Measurements from ENCODE around the gene CHRNA9.

Gene CHRNA9

DNA sequence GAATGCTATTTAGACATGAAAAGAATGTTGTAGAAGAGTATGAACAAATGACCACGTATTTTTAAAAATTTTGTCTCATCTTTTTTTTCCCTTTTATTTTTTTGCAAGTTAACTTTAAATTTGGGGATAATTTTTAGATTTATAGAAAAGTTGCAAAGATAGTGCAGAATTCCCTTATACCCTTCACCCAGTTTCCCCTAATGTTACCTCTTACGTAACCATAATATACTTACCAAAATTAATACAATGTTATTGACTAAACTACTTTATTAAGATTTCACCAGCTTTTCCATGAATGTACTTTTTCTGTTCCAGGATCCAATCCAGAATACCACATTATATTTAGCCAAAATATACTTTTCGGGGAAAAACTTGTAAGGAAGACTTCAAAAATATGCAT, 12.3 kb downstream of the CHRNA9 start:
- DNase-seq, result no peak

DNA sequence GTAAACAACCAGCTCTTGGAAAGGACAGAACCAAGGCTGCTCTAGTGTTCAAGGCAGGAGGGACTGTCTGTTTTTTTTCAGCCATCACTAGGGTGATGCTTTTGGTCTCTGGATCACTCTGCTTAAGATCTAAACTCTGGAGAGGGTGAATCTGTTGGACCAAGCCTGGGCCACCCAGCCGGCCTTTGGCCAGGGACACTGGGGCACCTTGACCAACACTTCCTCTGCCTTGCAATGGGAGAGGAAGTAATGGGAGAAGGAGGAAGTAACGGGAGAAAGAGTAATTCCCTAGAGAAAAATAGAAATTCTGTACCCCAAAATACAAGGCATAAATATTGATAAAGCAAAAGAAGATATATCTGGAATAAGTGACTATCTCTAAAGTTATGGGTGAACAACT, 12.9 kb downstream of the CHRNA9 start:
- no peak for DNase-seq

DNA sequence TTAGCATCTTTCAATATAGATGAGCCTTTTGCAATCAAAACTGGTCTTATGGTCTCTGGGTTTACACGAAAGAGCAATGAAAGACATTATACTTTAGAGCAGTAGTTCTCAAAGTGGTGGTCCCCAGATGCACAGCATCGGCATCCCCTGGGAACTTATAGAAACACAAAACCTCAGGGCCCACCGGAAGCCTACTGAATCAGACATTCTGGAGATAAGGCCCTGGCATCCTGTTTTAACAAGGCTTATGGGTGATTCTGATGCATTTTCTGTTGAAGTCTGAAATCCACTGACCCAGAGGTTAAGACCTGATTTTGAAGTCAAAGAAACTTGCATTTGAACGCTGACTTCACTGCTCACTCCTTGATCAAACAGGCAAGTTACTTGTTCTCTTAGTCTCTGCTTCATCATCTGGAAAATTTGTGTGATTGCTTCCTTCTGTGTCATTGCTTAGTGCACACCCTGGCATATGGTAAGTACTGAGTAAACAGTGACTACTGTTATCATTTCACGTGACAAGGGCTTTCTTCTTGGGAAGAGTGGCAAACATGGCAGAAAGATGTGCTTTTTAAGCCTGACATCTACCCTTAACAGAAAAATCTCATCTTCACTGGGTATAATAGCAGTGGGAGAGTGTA, 14.5 kb downstream of the CHRNA9 start:
- DNase-seq, result no peak

DNA sequence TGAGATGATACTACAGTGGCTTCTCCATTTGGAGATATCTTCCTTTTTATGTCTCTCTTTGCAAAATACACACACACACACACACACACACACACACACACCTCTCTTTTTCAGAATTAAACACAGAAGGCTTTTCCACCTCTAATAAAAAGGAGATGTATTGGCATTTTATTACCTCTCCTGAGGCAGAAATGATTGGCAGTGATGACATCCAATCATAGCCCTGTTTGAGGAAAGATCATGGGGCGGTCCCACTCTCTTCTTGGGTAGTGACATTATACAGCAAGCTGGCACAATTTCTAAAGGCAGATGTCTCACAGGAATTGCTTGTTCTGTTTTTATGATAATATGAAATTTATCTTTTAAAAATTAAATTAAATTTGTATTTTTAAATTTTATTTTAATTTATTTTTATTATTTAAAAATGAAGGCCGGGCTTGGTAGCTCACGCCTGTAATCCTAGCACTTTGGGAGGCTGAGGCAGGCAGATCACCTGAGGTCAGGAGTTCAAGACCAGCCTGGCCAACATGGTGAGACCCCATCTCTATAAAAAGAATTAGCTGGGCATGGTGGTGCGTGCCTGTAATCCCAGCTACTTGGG, 15.6 kb downstream of the CHRNA9 start:
- no peak for DNase-seq

DNA sequence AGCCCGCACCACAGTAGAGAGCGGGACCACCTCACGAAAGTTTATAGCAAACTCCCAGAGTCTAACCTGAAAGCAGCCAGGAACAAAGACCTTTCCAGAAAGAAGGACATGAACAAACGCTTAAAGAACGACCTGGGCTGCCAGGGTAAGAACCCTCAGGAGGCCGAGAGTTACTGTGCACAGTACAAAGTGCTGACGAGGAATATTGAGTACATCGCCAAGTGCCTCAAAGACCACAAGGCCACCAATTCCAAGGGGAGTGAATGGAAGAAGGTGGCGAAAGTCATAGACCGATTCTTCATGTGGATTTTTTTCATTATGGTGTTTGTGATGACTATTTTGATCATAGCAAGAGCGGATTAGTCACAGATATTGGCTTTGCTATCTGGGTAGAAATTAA, 19.0 kb downstream of the CHRNA9 start:
- no peak for DNase-seq

DNA sequence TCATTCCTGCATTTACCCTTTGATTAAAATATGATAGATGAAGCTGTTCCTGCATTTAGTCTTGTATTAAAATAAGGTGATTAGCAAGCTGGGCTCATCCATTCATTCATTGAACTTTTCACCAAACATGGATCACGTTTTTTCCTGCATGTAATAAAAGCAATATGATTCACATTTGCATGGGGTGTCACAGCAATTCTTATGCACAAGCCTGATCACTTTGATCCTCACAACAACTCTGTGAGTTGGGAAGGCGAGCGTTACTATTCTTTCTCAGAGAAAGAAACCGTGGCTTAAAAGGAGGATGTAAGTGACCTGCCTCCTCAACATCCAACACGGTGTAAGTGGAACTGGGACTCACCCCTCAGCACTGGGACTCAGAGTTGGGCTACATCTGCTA, 20.0 kb downstream of the CHRNA9 start:
- DNase-seq, result no peak

DNA sequence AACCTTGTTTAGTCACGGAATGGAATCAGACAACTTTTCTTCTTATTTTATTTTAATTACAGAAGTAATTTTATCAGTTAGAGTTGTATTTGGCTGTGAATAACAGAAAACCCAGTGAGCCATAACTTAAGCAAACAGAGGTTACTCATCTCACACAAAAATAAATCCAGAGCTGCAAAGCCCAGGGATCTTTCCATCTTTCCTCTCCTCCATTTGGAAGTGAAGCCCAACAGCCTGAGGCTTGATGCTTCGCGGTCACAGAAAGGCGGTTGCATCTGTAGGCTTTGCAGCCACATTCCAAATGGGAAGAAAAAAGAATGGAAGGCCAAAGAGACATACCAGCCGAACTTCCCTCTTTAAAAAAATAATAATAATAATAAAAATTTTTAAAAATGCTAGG, 22.6 kb downstream of the CHRNA9 start:
- no peak for DNase-seq

DNA sequence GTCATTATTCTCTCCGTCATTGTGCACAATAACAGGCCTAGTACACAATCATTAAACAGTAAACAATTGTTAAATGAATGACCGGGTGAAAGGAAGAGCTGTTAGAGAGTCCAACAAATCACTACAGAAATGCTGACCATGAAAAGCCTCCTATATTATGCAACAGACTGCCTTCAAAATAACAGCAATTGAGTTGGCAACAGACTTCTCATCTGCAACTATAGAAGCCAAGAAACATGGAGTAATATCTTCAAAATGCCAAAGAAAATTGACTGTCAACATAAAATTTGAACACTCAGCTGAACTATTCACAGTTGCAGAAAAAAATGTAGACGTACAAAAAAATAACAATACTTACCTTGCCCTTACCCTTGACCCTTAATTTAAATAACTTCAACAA, 26.2 kb downstream of the CHRNA9 start:
- DNase-seq, result no peak

DNA sequence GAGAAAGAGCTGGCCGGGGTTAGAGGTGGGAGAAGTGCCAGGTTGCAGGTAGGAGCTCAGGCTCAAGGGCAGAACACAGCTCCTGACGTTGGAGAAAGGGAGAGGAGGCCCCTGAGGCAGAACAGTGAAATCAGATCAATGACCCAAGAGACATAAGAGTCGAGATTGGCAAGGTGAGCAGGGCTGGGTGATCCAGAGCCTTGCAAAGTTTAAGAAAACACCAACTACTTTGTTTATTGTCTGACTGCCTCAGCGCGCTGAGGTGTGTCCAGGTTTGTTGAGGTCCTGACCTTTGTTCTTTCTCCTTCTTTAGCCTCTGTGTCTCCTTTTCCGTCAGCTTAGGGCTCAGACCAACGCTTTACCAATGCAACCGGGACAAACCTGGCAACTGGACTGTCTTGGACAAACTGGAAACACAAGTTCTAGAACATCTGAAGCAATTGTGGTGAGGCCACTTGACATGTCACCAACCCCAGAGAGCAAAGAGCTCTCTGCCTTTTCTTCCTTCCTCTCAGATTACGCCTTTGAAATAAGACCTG, 28.3 kb downstream of the CHRNA9 start:
- no peak for DNase-seq

DNA sequence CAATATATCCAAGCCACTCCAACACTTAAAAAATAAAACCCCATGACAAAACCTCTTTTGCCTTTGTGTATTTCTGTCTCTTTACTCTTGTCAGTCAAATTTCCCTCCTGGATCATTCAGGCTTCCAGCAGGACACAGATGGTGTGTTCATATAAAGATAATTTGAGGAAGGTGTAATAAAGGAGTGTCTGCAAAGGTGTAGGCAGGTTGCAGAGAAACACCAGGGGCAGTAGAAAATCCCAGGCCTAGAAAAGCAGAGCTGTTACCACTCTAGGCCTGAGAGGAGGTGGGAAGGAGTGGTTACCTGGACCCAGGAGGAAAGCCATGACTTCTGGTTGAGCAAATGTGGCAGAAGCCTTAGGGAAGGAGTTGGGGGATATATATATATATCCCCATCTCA, 28.8 kb downstream of the CHRNA9 start:
- no peak for DNase-seq

DNA sequence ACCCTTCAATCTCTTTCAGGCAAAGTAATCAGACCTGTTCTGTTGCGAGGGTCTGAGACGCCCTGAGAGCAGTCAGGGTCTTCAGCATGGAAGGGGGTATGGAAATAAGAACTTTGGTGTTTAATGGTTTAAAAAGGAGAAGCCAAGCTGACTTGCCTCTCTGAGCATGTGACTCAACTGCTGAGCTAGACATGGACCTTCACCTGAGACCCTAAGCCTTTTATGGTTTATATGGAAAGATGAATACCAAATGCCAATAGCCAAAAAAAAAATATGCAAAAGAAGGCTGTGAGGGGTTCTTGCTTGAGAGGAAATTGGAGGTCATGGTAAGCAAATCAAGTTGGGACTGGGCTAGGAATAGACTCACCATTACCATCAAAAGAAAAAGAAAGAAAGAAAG, 30.6 kb downstream of the CHRNA9 start:
- no peak for DNase-seq

DNA sequence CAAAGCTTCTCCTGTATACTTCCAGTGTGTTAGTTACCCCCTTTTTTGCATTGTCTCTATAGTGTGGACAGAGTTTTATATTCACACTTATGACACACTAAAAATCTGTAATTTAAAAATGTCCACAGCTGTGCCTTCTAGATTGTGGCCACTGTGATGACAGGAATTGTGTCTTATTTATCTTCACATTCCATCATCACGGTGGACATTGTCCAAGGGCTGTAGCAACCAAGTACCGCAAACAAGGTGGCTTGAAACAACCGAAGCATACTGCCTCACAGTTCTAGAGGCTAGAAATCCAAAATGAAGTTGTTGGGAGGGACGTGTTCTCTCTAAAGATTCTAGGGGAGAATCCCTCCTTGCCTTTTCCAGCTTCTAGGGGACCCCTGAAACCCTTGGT, 32.3 kb downstream of the CHRNA9 start:
- DNase-seq, result no peak

DNA sequence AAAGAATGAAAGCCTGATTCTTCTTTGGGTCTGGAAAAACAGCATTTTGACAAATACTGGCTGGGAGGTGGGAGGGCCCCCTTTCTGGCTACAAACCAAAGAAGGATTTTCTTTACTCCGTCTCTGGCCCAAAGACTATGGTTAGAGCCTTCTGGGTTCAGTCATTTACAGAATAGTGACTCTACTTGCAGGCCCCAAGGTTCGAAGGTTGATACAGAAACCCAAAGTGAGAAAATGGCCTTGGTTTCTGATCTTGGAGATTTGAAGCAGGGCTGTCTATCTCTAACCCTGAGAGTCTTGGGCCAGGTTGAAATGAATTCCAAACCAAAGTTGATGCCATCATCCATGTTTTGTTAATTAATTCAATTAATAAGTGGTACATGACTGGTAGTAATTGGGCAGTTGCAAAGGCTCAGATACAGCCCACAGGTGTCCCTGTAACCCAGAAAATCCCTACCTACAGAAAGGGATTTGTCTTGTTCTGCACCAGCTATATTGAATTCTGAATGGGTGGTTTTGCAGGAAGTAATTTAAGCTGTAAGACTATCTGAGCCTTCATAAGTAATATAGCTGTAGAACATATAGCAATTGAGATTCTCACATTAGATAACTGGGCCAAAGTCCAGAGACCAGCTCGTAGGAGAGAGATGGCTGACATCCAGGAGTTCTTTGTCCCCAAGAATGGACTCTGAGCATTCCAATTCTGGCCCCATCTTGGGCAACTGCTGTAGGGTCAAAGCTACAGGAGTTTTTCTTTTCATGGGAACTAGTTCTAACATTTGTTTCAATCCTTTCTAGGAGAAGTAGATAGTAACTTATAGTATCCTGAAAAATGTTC, 34.5 kb downstream of the CHRNA9 start:
- DNase-seq, result no peak

DNA sequence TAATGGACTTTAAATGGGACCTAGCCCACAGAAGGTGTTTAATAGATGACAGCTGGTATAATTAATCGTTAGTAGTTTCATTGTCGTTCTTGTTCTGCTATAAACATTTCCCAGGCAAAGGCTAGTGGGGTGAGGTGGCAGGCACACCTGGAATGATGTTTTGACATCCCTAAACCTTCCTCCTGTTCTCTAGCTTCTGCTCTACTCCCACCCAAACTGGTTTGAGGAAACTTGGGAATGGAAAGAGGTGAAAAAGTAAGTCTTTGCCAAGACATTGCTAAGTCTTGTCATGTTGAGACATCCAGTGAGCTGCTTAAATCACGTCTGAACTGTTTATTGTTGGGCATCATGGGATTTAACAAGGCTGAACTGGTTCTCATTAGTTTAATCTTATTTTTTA, 37.5 kb downstream of the CHRNA9 start:
- no peak for DNase-seq

DNA sequence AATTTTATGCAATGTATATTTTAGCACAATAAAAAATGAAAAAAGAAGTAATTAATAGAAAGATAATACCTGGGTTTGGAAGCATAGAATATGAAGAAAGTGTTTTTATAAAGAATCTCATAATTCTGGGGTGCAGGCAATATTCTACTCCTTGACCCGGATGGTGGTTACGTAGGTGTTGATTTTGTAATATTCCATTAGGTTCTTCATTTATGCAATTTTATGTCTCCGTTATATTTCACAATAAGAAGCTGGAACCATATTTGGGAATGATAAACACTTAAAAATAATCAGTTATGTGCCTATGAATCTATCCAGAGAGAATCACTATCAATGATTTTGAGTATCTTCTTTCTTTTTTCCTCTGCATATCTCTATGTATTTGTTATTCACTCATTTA, 38.5 kb downstream of the CHRNA9 start:
- no peak for DNase-seq

DNA sequence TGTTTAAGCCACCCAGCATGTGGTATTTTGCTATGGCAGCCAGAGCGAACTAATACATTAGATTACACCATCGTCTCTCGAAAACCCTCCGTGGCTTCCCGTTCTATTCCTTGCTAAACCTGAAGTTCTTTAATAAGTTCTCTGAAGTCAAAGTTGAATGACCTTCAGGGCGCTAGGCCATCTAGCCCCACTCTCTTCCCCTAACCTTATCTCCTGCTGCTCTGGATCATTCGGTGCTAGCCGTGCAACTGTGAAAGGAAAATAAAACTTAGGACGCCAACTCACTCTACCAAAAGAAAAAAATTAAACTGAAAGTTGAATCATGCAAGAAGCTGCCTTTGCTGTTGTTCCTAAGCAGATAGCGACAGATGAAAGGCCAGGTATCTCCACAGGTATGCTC, 40.0 kb downstream of the CHRNA9 start:
- no peak for DNase-seq

DNA sequence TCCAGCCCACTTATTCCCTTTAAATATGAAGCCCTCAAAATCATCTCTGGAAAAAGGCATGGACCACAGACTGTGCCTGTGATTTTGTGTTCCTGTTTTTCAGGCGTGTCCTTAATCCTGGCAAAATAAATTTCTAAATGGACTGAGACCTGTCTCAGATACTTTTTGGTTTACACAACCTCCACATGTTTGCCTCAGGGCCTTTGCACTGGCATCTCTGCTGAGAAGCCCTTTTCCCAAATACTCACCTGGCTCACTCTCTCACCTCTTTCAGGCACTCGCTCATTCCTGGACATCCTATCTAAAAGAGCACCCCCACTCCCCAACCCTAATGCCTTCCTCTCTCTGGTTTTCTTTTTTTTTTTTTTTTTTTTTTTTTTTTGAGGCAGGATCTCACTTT, 40.5 kb downstream of the CHRNA9 start:
- DNase-seq, result no peak

DNA sequence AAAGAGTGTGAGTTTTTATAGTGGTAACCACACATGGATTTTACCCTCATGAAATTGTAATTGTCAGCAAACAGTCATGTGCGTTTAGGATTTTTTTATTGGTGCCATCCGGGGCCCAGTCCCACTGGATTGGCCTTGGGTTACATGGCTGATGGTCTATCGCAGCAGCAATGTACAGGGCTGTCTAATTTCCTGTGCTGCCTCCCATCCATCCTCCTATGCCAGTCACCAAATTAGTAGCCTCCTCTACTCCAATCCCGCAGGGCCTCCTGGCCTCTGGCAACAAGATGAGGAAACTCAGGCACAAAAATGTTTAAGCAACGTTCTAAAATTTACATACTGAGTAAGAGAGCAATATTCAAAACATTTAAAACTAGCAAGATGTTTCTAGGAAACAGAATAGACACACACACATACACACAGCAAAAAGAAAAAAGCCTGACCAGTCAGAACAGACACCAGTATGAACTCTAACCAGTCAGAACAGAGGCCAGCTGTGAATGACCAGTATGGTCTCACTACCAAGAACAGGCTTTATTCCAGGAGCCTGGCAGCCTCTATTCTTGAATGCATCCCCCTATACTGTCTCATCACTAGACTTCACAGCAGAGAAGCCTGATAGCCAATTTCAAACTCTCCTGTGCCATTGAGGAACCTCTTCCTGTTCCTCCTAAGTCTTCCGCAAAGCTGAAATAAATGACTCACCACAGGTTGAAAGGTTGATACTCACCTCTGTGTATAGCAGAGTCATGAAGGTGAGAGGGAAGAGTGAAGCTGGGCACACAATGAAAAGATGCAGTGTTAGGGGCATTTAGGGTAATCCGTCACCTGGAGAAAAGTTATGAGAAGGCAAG, 42.6 kb downstream of the CHRNA9 start:
- no peak for DNase-seq

DNA sequence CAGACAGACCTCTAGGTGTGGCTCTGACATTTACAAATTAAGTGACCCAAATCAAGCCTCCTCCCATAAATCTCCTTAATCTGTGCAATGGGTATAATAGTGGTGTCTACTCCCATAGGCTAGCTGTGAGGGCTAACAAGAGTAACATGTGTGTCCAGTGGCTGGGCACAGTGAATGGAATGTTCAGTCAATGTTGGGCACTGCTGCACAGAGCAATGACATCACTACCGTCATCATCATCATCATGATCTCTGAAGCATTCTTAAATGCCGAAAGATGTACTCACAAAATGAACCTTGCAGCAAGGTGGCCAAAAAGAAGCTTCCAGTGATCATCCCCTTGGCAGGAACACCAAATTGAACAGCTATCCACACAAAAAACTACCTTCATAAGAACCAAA, 43.5 kb downstream of the CHRNA9 start:
- DNase-seq, result no peak

DNA sequence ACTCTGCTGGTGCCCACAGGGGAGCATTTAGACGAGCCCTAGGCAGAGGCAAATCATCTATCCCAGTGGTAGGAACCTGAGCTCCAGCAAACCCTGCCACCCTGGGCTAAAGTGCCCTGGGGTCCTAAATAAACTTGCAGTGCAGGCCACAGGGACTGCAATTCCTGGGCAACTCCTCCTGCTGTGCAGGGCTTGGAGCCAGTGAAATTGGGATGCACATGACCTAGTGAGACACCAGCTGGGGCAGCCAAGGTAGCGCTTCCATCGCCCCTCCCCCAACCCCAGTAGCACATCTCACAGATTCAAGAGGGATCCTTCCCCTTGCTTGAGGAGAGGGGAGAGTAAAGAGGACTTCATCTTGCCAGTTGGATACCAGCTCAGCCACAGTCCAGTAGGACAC, 44.1 kb downstream of the CHRNA9 start:
- DNase-seq, result no peak

DNA sequence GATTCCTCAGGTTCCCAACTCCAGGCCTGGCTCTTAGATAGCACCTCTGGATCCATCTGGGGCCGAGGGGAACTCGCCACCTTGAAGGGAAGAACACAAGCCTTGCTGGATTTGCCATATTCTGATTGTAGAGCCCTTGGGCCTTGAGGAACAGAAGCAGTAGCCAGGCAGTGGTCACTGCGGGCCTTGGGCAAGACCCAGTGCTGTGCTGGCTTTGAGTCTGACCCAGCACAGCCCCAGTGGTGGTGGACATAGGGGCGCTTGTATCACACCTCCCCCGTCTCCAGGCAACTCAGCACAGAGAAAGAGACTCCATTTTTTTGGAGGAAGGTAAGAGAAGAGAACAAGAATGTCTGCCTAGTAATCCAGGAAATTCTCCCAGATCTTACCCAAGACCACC, 45.5 kb downstream of the CHRNA9 start:
- no peak for DNase-seq

DNA sequence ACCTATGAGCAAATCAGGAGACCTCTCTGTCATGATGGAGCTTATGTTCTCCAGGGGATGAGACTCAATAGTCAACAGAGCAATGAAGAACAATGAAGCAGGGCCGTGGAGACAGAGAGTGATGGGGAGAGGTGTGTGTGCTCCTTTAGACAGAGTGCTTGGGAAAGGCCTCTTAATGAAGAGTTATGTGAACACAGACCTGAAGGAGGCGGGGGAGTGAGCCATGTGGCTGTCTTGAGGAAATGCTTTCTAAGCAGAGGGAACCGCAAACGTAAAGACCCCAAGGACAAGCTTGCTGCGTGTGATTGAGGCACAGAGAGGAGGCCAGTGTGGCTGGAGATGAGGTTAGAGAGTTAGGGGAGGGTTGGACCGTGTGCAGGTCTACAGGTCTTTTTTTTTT, 53.1 kb downstream of the CHRNA9 start:
- DNase-seq, result no peak

DNA sequence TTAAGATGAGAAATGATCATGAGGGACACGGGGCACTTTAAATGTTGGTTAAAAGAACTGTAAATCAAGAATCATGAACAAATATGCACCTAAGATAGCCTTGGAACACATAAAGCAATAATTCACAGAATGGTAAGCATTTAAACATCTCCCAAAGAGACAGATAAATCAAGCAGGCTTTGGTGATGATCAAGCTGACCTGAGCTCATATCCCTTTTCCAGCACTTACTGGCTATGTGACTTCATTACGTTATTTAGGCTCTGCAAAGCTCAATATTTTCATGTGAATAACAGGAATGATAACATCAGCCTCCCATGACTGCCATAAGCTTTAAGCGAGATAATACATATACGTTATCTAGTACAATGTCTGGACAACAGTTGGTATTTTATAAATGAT, 54.9 kb downstream of the CHRNA9 start:
- no peak for DNase-seq
